ENCODE data around the gene SEC24A.

- no peak for TF ChIP-seq SP1 (IDR thresholded peaks at IDR 0.05)
- no peak for TF ChIP-seq TAF1 (conservative IDR thresholded peaks at IDR 0.05)
- TF ChIP-seq, protein P1, sequence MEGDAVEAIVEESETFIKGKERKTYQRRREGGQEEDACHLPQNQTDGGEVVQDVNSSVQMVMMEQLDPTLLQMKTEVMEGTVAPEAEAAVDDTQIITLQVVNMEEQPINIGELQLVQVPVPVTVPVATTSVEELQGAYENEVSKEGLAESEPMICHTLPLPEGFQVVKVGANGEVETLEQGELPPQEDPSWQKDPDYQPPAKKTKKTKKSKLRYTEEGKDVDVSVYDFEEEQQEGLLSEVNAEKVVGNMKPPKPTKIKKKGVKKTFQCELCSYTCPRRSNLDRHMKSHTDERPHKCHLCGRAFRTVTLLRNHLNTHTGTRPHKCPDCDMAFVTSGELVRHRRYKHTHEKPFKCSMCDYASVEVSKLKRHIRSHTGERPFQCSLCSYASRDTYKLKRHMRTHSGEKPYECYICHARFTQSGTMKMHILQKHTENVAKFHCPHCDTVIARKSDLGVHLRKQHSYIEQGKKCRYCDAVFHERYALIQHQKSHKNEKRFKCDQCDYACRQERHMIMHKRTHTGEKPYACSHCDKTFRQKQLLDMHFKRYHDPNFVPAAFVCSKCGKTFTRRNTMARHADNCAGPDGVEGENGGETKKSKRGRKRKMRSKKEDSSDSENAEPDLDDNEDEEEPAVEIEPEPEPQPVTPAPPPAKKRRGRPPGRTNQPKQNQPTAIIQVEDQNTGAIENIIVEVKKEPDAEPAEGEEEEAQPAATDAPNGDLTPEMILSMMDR (IDR thresholded peaks at IDR 0.05; ENCODE audit: low read depth, low read length, missing input control): no peak
- TF ChIP-seq, protein P2, sequence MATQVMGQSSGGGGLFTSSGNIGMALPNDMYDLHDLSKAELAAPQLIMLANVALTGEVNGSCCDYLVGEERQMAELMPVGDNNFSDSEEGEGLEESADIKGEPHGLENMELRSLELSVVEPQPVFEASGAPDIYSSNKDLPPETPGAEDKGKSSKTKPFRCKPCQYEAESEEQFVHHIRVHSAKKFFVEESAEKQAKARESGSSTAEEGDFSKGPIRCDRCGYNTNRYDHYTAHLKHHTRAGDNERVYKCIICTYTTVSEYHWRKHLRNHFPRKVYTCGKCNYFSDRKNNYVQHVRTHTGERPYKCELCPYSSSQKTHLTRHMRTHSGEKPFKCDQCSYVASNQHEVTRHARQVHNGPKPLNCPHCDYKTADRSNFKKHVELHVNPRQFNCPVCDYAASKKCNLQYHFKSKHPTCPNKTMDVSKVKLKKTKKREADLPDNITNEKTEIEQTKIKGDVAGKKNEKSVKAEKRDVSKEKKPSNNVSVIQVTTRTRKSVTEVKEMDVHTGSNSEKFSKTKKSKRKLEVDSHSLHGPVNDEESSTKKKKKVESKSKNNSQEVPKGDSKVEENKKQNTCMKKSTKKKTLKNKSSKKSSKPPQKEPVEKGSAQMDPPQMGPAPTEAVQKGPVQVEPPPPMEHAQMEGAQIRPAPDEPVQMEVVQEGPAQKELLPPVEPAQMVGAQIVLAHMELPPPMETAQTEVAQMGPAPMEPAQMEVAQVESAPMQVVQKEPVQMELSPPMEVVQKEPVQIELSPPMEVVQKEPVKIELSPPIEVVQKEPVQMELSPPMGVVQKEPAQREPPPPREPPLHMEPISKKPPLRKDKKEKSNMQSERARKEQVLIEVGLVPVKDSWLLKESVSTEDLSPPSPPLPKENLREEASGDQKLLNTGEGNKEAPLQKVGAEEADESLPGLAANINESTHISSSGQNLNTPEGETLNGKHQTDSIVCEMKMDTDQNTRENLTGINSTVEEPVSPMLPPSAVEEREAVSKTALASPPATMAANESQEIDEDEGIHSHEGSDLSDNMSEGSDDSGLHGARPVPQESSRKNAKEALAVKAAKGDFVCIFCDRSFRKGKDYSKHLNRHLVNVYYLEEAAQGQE (IDR thresholded peaks at IDR 0.05): no peak
- TF ChIP-seq MAX (IDR thresholded peaks at IDR 0.05): no peak
- no peak for TF ChIP-seq RXRA (IDR thresholded peaks at IDR 0.05)
- no peak for TF ChIP-seq RAD21 (IDR thresholded peaks at IDR 0.05)
- TF ChIP-seq FOXA1 (IDR thresholded peaks at IDR 0.05): no peak
Observed at GRCh38 chr5:134614450-134615085, 34.0 kb upstream of the SEC24A start.
